Left renal pelvis (tissue), 4 donors: ENCODE data around the gene NGRN. TPM values are rescaled to one million over a fixed set of nuclear protein-coding genes. Genes with fewer than 3 reads are reported as not detected.
"Not testable (repeated sequence)": the region's sequence is repeated elsewhere in the genome, so short reads cannot be mapped to it uniquely, and the experiment has no call there.

Experiments
- DNase-seq, 4 donors: peaks; one replicate each; pipeline ENCODE4 v3.0.0-alpha.2; 2013; ENCODE audit warnings: low read depth in 4 of 4, low spot score in 3 of 4
- polyA plus RNA-seq, 4 donors: library from polyadenylated mRNA; unstranded; fragments of 120-200 nt; gene quantifications; one replicate each; pipeline ENCODE4 v1.2.1, GENCODE V29; 2013; ENCODE audit not compliant: insufficient read length in 4 of 4

Gene NGRN
- polyA plus RNA-seq, 4 donors: 100 to 130 (median 118) TPM

DNA sequence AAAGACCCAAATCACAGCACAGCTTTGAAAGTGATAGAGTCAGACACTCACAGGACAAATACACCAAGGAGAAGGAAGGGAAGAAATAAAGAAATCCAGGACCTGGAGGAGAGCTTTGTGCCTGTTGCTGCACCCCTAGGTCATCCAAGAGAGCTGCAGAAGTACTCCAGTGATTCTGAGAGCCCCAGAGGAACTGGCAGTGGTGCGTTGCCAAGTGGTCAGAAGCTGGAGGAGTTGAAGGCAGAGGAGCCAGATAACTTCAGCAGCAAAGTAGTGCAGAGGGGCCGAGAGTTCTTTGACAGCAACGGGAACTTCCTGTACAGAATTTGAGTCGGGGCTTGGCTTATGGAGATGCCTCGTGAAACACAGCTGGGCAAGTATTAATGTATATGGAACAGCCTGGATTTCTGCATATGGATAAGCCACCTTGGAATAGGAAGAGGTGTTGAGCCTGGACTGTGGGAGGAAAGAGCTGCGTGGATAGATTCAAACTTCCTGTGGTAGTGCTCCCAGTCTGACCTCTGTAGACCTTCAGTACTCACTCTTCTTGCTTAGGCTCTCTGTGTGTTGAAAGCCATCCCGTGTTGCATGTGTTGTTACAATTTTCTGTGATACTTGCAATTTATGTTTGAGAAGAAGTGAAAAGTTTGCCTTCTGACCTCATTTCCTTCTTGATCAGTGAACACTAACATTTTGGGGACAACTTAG lies 6.1 kb downstream of the NGRN start:
- no peak for DNase-seq

- DNase-seq: not testable (repeated sequence)
Observed at GRCh38 chr15:90278467-90278866, 13.0 kb downstream of the NGRN start.

DNA sequence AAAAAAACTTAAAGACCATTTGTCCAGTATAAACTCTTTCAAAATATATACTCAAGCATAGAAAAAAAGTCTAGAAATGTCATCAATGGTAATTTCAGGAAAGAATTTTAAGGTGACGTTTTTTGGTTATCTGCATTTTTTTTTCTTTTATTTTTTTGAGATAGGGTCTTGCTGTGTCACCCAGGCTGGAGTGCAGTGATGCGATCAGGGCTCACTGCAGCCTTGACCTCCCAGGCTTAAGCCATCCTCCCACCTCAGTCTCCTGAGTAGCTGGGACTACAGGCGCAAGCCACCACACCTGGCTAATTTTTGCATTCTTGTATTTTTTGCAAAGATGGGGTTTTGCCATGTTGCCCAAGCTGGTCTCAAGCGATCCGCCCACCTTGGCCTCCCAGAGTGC lies 15.3 kb downstream of the NGRN start:
- DNase-seq: not testable (repeated sequence)

DNA sequence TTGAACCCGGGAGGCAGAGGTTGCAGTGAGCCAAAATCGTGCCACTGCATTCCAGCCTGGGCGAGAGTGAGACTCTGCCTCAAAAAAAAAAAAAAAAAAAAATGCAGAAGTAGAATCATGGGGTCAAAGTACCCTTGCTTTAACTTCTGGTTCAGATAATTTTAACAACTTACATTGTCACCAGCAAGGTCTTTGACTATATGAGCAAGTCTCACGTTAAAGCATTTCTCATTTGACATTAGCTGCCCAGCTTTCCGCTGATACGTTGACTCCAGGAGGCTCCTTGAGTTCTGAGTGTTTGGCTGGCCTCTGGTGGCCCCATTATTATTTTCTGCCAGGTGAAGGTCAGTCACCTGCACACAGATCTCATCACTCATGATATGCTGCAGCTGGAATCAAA lies 16.2 kb downstream of the NGRN start:
- not testable (repeated sequence) for DNase-seq

- DNase-seq: no peak
Observed at GRCh38 chr15:90286678-90287077, 21.2 kb downstream of the NGRN start.

GRCh38 chr15:90287101-90287500 lies 21.6 kb downstream of the NGRN start:
- DNase-seq: no peak

GRCh38 chr15:90287946-90288345 lies 22.5 kb downstream of the NGRN start:
- no peak for DNase-seq

DNA sequence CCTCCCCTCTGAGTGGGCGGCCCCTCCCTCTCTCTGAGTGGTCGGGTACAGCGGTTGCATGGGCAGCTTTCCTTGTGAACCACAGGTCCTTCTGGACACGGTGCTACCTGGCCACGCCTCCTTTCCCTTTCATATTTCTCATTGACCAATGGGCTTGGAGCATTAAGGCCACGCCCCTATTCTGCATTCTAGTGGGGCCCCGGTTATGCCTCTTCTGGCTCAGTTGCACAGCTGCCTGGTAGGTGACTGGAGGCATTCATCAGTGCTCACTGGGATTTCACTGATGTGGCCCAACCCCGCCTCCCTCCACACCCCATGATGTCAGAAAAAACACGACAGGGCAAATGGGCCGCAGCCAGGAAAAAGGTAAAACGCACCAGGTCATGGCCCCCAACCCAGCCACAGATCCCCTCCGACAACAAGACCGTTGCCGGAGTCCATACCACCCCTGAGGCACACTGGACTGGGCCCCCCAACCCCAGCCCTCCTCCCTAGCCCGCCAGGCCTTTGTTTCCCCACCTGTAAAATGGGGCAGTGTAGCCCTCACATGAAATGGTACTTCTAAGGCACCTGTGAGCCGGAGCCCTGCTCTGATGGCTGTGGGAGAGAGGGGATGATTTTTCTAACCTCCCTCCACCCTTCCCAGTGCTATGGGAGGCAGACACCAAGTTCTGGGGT lies 26.3 kb downstream of the NGRN start:
- DNase-seq: no peak

GRCh38 chr15:90293040-90293810 lies 27.8 kb downstream of the NGRN start:
- peak in 1 of 4 donors; percentile 46 for DNase-seq

GRCh38 chr15:90294159-90294558 lies 28.7 kb downstream of the NGRN start:
- DNase-seq: no peak

DNA sequence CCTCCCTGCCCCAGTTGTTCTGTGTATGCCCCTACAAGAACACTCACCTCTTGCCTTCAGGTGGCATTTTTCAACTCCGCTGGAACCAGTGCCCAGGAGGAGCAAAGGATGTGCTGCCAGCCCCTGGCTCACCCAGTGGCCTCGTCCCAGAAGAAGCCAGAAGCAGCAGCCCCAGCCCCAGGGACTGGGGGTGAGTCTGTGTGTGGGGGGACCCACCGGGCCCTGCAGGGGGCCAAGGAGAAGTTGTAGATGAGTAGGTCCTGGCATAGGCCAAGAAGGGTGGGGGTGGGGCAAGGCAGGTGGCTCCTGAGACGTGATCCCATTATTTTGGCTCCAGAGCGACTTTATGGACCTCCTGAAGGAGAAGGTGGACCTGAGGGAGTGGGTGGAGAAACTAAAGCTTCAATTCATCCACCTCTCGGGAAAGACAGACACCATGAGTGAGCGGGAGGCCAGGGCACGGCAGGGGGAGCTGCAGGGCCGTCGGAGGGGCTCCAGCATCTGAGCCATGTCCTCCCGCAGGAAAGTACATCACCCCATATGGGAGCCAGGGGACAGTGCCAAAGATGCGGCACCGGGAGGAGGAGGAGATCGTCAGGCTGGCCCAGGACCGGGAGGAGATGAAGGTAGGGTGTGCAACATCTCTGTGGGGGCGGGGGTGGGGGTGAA lies 29.3 kb downstream of the NGRN start:
- DNase-seq: no peak

DNA sequence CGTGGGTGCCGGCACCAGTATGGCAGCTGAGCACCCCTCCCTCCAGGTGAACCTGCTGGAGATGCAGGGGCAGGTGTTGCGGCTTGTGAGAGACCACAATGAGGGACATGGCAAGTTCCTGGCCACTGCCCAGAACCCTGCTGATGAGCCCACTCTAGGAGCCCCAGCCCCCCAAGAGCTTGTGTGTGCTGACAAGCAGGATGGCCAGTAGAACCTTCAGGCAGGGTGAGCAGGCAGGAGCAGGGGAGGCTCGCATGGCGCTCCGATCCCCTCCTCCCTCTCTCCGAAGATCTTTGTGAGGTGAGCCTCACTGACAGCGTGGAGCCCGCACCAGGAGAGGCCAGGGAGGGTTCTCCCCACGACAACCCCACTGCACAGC lies 29.8 kb downstream of the NGRN start:
- DNase-seq: no peak

DNA sequence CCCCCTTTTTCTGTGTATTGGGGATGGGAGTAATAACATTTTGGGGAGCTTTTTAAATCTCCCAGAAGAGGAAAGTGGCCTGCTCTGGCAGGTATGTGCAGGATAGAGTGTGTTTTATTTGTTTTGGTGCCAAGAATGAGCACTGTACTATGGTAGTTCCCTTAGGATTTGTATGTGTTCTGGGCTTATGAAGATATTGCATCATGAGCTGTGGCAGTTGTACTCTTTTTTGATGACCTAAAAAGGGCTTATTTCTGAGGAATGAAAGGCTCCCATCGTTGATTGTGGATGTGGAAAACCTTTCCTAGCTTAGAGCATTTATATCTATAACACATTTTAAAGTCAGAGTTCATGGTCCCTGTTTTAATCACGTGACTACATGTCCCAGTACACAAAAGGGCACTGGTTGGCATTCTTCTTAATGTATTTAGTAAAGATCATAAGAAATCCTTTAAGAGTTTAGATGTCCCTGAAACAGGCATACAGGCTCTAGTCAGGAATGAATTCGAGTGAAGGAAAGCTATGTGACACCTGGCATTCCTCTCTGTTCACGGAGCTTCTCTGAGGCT lies 30.9 kb downstream of the NGRN start:
- DNase-seq: not testable (repeated sequence)

GRCh38 chr15:90297021-90297420 lies 31.5 kb downstream of the NGRN start:
- no peak for DNase-seq

- DNase-seq: no peak
Observed at GRCh38 chr15:90300541-90300940, 35.1 kb downstream of the NGRN start.

DNA sequence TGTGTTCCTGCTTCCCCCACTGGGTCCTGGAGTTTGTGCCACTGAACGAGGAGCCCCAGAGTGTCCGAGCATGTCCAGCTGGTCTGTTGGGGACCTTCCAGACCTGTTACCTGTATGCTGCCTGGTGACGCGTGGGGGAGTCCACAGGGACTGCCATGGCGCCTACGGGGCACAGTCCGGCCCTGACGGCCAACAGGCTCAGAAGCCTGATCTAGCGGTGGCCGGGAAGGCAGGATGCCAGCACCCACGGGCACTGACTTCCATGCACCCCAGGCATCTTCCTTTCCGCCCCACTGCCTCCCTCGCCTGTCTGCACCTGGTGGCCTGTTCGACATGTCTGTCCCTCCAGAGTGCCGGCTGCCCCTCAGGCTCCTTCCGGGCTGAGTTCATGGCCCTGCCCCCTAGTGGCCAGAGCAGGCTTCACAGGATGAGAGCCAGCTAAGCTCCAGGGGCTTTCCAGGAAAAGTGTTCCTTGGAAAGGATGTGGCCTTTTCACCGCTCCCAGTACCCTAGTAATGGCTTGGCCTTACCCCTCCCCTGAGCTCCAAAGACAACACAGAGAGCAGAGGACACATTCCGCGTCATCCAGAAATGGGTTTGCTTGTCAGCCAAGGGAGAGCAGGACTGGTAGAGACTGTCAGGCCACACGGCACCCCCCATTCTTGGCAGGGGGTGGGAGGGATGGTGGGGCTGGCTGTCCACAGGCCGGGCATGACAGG lies 35.7 kb downstream of the NGRN start:
- DNase-seq: no peak

GRCh38 chr15:90301707-90302300 lies 36.3 kb downstream of the NGRN start:
- DNase-seq: no peak

GRCh38 chr15:90305355-90305754 lies 39.9 kb downstream of the NGRN start:
- not testable (repeated sequence) for DNase-seq

DNA sequence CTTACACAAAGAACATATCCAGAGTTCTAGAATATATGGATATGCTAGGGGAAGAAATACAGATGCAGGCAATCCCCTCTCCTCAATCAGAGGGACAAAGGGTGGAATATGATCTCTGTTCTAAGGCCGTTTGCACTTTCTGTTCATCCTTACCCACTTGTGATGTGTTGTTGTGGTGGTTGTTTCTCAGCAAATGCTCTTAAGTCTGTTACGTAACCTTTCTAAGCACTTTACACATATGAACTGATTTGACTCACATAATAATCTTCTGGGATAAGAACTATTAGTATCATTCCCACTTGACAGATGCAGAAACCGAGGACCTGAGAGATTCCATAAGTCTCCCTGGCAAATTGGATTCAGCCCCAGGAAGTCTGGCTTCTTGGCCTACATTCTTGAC lies 40.5 kb downstream of the NGRN start:
- no peak for DNase-seq

DNA sequence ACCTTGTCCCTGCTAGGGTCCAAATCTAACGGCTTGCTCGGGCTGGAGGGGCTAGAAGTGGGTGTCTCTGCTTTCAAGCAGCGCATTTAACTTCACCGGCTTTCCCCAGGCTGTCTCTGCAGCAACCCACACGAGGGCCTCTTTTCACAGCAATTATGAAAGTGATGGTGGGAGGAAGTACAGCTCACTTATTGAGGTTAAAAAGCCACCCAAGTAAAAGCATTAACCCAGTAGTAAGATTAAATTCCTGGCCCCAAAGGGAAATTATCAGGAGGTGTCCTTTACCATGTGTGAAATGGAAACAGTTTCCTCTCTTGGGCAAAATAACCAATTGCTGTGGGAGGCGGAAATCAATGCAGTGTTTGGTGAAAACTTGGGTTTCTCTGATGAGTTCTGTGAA lies 41.1 kb downstream of the NGRN start:
- no peak for DNase-seq
